ENCODE results near the gene SHTN1. TPM values are rescaled to one million over a fixed set of nuclear protein-coding genes. Genes with fewer than 3 reads are reported as not detected.

Gene SHTN1
- total RNA-seq, 1 donor from 2014 or later: 0.15 TPM

DNA sequence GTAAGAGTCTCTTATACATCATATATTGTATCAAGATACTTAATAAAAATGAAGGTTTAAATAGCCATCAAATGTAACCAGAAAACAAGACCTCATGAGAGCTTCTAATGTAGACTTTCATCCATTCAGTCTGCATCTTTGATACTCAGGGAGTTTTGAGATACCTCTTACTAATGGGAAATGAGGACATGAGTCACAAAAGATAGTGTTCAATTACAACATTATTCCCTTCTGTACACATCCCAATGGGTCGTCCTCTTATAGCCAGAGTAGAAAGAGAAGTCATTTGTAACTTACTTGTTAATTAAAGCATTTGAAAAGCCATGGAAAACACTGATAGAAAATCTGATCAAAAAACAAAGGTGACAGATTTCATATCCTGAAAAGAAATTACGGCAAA lies 19.4 kb downstream of the SHTN1 start:
- intact Hi-C loops (cut with micrococcal nuclease): no loop called here

GRCh38 chr10:116984202-116984990 lies 20.6 kb downstream of the SHTN1 start:
- intact Hi-C loops (cut with micrococcal nuclease): no loop called here

- intact Hi-C loops (cut with micrococcal nuclease): no loop called here
Measured at GRCh38 chr10:116980041-116980440, 24.9 kb downstream of the SHTN1 start.

DNA sequence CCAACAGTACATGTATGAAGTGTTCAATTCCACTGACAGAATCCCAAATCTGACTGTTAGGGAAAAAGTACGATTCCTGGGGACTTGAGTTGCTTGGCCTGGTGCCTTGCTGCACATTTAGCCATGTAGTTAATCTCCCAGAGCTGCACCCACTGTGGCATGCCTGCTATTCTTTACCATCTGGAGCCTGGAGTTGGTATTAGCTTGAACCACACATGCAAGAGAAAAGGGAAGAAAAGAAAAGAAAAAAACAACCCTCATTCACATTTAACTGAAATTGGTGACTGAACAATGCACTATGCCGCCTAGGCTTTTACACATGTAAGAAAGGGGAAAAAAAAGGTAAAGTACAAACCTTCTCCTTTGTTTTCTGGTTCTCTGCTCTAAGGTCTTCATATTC lies 26.1 kb downstream of the SHTN1 start:
- intact Hi-C loops (cut with micrococcal nuclease): no loop called here

GRCh38 chr10:116974456-116975005 lies 30.5 kb downstream of the SHTN1 start:
- intact Hi-C loops (cut with micrococcal nuclease): no loop called here

DNA sequence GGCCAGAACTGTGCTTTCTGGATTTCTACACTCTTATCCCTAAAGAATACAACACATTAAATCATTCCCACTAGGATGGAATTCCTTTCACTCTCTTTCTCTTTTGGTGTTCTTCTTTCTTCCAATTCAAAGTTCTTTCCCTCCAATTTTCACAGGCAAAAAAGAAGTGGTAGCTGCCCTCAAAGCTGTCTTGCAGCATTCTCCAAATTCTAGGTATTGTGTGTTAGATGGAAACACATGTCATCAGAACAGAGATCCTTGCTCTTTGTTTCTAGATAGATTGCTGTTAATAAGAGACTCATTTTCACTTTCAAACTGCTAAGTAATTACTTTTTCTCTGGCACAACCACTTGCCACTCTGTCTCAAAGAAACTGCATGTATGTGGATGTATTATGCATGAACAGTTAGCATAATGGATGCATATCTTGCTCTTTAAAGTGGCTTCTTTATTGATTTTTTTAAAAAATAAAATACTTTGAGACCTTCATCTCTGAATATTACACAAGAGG lies 31.0 kb downstream of the SHTN1 start:
- intact Hi-C loops (cut with micrococcal nuclease): no loop called here

GRCh38 chr10:116973371-116973905 lies 31.5 kb downstream of the SHTN1 start:
- intact Hi-C loops (cut with micrococcal nuclease): no loop called here

GRCh38 chr10:116972131-116972530 lies 32.9 kb downstream of the SHTN1 start:
- intact Hi-C loops (cut with micrococcal nuclease): no loop called here

DNA sequence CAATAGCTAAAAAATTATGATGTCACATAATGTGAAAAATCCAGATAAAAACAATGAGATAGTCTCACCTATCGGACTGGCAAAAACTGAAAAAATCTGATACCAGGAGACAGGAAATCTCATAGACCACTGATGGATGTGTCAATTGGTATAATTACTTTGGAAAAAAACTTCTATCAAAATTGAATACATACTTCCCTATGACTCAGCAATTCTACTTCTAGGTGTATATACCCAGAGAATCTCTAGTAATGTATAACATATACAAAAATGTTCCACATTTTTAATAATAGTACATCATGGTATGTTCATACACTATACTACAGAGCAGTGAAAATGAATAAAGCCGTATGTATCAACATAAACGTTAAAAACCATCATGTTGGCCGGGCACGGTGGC lies 34.9 kb downstream of the SHTN1 start:
- intact Hi-C loops (cut with micrococcal nuclease): no loop called here

DNA sequence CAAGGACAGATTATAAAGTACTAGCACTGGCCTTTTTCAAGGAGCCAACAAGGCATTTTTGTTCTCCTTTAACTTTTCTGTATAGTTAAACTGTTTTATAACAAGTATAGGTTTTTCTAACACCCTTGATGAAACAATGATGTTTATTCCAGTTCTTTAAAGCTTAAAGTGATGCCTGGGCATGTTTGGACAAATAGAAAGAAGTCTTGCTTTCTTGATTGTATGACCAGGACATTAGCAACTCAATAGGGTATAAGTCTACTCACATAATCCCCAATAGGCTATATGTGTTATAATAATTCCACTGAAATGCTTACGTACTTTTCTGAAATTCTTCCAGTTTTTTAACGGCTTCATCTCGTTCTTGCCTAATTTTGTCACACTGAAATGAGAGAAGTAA lies 36.7 kb downstream of the SHTN1 start:
- intact Hi-C loops (cut with micrococcal nuclease): no loop called here

GRCh38 chr10:116961406-116962251 lies 43.4 kb downstream of the SHTN1 start:
- intact Hi-C loops (cut with micrococcal nuclease): no loop called here

DNA sequence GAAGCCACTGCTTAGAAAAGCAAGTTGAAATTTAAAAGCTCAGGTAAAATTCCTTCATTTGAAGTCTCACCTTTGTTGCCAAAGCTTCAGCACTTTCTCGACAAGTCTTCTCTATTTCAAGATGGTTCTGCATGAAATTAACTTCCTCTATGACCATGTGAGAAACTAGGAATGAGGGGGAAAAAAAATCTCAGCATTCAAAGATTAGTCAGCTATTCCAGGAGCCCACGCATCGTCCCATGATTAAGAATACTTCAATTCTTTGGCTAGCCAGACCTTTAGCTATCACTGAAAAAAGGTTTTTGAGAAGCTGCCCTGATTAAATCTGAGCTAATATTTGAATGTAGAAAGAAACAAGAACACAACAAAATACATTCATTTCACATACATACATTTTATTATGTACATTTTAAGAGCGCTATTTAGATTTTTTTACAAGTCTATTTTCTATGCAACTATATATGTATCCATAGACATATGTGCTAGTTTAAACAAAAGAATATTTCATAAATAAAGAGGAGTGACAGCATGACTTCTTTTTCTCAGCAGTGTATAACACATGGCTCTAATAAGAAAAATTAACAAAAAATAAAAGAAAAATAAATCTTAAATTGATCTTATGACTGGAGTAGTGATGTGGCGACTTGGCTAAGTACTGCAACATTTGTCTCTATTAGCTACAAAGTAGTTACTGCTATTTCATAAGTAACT lies 44.8 kb downstream of the SHTN1 start:
- intact Hi-C loops (cut with micrococcal nuclease): no loop called here

GRCh38 chr10:116952729-116953128 lies 52.3 kb downstream of the SHTN1 start:
- intact Hi-C loops (cut with micrococcal nuclease): no loop called here

DNA sequence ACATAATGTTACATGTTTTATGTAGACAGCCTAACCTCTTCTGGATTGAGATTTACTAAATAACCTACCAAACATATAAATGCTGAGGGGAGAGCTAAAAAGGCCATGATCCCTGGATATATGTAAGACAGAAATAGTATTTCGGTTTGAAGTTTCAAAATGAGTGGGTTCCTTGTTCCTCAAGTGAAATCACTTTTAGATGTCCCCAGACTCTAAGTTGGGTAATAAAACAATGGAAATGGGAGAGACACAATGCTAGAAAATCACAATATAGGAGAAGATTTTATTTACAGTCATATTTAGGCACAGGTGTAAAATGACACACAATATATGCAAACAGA lies 56.5 kb downstream of the SHTN1 start:
- intact Hi-C loops (cut with micrococcal nuclease): no loop called here

DNA sequence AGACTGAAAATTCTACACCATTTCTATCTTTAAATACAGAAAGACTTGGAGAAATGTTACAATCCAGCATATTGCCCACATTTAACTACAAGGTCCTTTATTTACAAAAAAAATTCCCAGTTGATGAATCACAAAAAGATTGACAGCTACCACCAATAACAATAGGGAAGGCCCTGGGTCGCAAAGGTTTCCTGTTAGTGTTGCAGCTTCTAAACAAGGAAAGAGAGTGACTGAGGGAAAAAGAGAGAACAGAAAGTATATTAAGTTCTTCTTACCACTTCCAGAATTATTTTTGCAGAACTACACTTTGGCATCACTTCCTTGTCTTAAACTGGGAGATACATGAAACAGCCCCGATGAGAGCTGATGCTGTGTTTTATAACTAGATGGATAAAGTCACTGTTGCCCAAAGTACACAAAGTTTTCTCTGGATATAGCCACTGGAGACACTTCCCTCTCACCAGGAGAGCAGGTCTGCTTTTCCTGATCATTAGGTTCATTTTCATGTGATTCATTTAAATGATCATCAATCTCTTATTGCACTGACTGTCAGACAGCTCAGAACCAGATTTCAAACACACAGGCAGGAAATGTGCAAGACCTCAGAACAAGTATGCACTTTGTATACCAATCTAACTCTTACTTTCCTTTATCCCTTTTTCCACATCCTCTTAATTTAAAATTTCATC lies 57.0 kb downstream of the SHTN1 start:
- intact Hi-C loops (cut with micrococcal nuclease): no loop called here

DNA sequence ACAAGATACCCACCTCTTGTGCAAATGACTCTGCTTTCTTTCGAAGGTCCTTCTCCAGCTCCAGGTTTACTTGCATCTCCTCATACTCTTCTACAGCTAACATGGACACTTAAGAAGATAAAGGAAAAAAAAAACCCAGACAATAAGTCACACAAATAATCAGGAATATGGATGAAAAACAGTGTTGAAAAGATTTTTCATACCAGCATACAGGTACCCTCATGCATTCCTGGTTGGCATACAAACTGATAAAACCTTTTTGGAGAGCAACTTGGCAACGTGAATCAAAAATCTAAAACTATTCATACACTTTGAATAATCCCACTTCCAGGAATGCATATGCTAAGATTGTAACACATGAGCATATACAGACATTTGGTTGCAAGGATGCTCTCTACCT lies 60.1 kb downstream of the SHTN1 start:
- intact Hi-C loops (cut with micrococcal nuclease): no loop called here

DNA sequence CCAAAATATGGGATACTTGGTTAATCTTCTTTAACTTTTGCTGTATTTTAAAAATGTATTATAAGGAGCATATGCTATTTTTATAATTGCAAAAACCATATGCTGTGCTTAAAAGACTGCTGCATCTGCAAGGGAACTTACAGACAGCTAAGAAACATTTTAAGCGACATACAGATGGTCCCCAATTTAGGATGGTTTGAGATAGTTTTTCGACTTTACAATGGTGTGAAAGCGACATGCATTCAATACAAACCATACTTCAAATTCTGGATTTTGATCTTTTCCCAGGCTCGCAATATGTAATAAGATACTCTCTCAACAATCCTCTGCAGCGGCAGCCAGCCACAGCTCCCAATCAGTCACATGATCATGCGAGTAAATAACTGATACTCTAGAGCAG lies 73.2 kb downstream of the SHTN1 start:
- intact Hi-C loops (cut with micrococcal nuclease): no loop called here

DNA sequence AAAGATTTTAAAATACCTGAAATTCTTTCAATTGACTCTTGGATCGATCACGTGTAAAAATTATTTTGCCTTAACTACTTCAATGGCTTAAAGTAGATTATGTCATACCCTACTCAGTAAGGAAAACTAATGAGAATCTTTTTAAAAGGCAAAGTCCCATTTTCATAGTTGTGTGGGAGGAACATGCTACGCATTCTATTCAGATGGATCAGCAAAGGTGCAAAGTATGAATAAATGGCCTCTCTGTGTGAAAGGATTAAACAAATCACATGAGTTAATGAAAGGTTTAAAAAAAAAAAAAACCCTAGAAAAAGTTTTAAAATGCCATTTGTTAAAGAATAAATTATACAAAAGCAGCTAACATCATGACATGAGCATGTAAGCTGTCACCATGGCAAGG lies 78.6 kb downstream of the SHTN1 start:
- intact Hi-C loops (cut with micrococcal nuclease): no loop called here

DNA sequence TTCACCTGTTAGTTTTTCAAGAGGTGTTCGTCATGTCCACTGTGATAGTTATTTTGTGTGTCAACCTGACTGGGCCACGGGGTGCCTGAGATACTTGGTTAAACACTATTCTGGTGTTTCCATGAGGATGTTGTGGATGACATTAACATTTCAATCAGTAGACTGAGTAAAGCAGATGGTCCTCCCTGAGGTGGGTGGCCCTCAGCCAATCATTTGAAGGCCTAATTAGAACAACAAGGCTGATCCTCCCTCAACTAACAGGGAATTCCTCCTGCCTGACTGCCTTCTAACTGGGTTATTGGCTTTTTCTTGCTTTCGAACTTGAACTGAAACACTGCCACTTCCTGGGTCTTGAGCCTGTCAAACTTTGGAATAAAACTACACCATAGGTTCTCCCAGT lies 79.9 kb downstream of the SHTN1 start:
- intact Hi-C loops (cut with micrococcal nuclease): no loop called here

DNA sequence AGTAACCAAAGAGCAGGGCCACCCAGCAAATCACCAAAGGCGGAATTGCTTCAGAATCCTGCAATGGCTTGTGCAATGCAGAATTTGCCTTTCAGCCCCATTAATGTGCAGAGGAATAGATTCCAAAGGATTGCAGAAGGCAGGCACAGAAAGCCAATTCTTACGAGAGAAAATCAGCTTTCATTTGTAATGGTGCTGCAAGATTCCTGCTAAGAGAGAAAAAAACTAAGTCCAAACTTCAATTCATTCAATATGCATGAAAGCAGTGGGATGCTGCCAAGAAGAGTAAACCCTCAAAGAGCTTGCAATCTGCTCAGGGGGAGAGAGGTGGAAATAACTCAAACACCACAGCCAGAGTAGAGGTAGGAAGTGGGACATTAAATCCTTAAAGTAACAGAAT lies 85.3 kb downstream of the SHTN1 start:
- intact Hi-C loops (cut with micrococcal nuclease): no loop called here

- intact Hi-C loops (cut with micrococcal nuclease): no loop called here
Measured at GRCh38 chr10:116919164-116919563, 85.8 kb downstream of the SHTN1 start.

Measured in T-helper 1 cell treated with Interleukin-12 subunit alpha and Interleukin-12 subunit beta and Interleukin-4 antibody, amounts not matched to agents 30 ng/mL and 1 ng/mL, for 36 hours (primary cell).